SK-N-MC (cell line): ENCODE measurements around the gene ZMIZ2.

Source experiments
- EZH2 ChIP-seq: fragments of 200-600 bp; sonication (generic); IDR thresholded peaks from one replicate; pipeline ENCODE4 v1.6.1; 2017; ENCODE audit warnings: antibody characterized with exemption
- POLR2AphosphoS5 ChIP-seq: IDR thresholded peaks from 2 replicates; pipeline ENCODE4 v1.6.1; 2012; ENCODE audit warnings: mild to moderate bottlenecking, low read depth, low read length, borderline replicate concordance

DNA sequence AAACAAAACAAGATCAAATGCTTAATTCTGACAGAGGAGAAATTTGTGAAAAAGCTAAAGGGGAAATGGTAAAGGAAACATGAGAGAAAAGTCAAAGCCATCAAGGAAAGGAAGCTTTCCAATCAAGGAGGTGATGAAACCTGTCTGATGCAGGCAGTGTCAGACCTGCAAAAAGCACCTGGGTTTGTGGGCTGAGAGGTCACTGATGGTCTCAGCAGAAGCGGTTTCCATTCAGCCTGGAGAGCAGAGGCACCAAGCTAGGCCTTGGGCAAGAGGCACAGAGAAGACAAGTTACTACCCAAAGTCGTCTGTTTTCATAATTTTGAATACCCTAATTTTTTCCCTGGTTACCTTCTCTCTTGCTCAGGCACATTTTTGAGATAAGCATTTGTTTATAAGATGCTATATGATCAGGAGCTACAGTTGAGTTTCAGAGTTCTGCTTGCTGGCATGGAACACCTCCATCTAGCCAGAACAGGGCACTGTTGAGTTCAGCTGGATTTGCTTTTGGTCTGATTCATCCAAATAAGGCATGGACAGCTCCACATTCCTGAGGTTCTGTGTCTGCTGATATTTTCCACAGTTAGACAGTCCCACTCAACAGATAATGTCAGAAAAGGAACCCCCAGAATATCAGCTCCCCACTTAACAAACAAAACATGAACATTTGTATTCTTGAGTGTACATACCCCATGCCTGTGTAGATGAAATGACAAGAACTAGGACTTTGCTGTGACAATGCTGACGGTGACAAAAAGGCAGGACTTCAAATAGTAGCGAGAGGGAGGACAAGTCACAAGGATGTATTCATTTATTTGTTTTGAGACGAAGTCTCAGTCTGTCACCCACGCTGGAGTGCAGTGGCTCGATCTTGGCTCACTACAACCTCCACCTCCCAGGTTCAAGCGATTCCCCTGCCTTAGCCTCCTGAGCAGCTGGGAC is 42.9 kb downstream of the ZMIZ2 start:
- TF ChIP-seq POLR2AphosphoS5 (no peak), EZH2 (no peak)
